Colonic mucosa (tissue), 4 donors: ENCODE data around the gene LAMC2. TPM values are rescaled to one million over a fixed set of nuclear protein-coding genes. Genes with fewer than 3 reads are reported as not detected.

Experiments used
- DNase-seq: peaks from one replicate; pipeline ENCODE4 v3.0.0-alpha.2; 2020
- H3K27ac ChIP-seq: fragments of 200-600 bp; one replicate; pipeline ENCODE4 v1.8.0; 2021
- H3K27me3 ChIP-seq: fragments of 200-600 bp; one replicate; pipeline ENCODE4 v1.8.0; 2021
- H3K36me3 ChIP-seq: fragments of 200-600 bp; one replicate; pipeline ENCODE4 v1.8.0; 2021
- H3K4me1 ChIP-seq: fragments of 200-600 bp; one replicate; pipeline ENCODE4 v1.8.0; 2021; ENCODE audit warnings: mild to moderate bottlenecking
- H3K4me3 ChIP-seq: fragments of 200-600 bp; one replicate; pipeline ENCODE4 v1.8.0; 2021
- H3K9ac ChIP-seq, 2 donors: one replicate each; pipeline ENCODE4 v1.7.0; 2013; ENCODE audit warnings: control low read depth in 2 of 2, low read depth in 2 of 2, low read length in 2 of 2
- H3K9me3 ChIP-seq: fragments of 200-600 bp; one replicate; pipeline ENCODE4 v1.8.0; 2021
- CTCF ChIP-seq: fragments of 200-600 bp; IDR thresholded peaks from one replicate; pipeline ENCODE4 v1.8.0; 2022; ENCODE audit warnings: antibody characterized with exemption, mild to moderate bottlenecking
- intact Hi-C: fragments of 100-400 bp; cut with DNase I; formaldehyde crosslinking; loops from one replicate; pipeline ENCODE4 v1.14.1; 2022
- total RNA-seq, 2 donors: library from RNA; stranded (reverse); fragmentation: NEBNext Ultra II Directional in 1 of 2; extraction: Animal tissue kit (Norgen Biotek cat#: 25700) in 1 of 2; gene quantifications; one replicate each; pipeline ENCODE4 v1.2.1, GENCODE V29; 2021
- donor health status: healthy.
- donor health status: DM: no; HTN: no; CAD: no.
- donor health status: DM: no; HTN: no; CAD: no.

The LAMC2 gene
- total RNA-seq, 2 donors from 2014 or later: 25.3 to 27.7 TPM

GRCh38 chr1:183142171-183142570, 43.9 kb upstream of the LAMC2 start:
- intact Hi-C loops: no loop called here
- H3K27me3 ChIP-seq: no peaks in the 10 kb centered on the region
- TF ChIP-seq CTCF: no peak
- H3K36me3 ChIP-seq: no peaks in the 10 kb centered on the region
- no peak for DNase-seq
- H3K9ac ChIP-seq: no peak overlapping the region
- H3K4me3 ChIP-seq: no peak overlapping the region
- no peaks in the 10 kb centered on the region for H3K9me3 ChIP-seq
- H3K27ac ChIP-seq: no peak overlapping the region
- H3K4me1 ChIP-seq: peaks cover 5% of the 10 kb centered on the region

GRCh38 chr1:183143576-183144315, 42.3 kb upstream of the LAMC2 start:
- H3K9ac ChIP-seq: no peak overlapping the region
- no peak for DNase-seq
- peaks cover 5% of the 10 kb centered on the region for H3K4me1 ChIP-seq
- no peak for TF ChIP-seq CTCF
- H3K27me3 ChIP-seq: no peaks in the 10 kb centered on the region
- no peaks in the 10 kb centered on the region for H3K9me3 ChIP-seq
- H3K36me3 ChIP-seq: no peaks in the 10 kb centered on the region
- no peak overlapping the region for H3K4me3 ChIP-seq
- intact Hi-C loops: no loop called here
- no peak overlapping the region for H3K27ac ChIP-seq

DNA sequence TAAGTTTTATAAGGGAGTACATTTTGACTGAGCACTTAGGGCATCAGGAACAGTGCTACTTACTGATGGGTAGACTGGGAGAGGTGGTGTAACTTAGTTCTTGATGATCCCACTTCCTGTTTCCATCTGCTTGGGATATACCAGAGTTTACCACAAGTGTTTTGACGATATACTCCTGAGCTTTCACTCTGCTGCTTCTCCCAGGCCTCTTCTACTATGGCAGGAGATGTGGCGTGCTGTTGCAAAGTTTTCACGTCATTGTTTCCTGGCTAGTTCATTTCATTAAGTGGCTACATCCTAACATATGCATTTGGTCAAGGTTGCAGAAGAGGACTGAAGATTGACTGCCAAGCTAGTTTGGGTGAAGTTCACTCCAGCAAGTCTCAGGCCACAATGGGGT, 41.3 kb upstream of the LAMC2 start:
- Histone ChIP-seq H3K4me1 (peaks cover 5% of the 10 kb centered on the region), H3K9me3 (no peaks in the 10 kb centered on the region), H3K9ac (no peak overlapping the region), H3K27ac (no peak overlapping the region), H3K27me3 (no peaks in the 10 kb centered on the region), H3K36me3 (no peaks in the 10 kb centered on the region), H3K4me3 (no peak overlapping the region)
- no peak for DNase-seq
- intact Hi-C loops: no loop called here
- no peak for TF ChIP-seq CTCF

DNA sequence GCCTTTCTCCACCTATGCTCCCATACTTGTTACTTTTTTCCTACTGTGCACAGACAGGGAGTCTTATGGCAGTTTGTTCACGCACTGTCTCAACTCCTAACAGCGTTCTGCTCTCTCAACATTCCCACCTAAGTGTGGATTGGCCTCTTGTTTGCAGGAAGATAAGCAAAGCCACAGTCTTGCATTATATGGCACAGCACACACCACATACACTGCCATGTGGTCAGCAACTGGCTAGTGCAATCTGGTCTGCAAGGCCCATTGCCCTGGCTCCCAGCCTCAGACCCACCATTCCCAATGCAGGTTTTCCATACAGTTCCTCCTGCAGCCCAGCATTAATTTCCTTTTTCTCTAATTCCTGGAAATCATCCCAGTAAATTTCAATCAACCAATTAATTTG, 38.3 kb upstream of the LAMC2 start:
- intact Hi-C loops: no loop called here

GRCh38 chr1:183148599-183148998, 37.5 kb upstream of the LAMC2 start:
- no peak for DNase-seq
- no peak overlapping the region for H3K9ac ChIP-seq
- H3K27me3 ChIP-seq: no peaks in the 10 kb centered on the region
- H3K9me3 ChIP-seq: no peaks in the 10 kb centered on the region
- H3K4me3 ChIP-seq: no peak overlapping the region
- intact Hi-C loops: no loop called here
- no peak for TF ChIP-seq CTCF
- H3K27ac ChIP-seq: no peak overlapping the region
- H3K36me3 ChIP-seq: no peaks in the 10 kb centered on the region
- no peaks in the 10 kb centered on the region for H3K4me1 ChIP-seq

More for the DNA sequence above, 38.3 kb upstream of the LAMC2 start:
- DNase-seq: no peak
- Histone ChIP-seq H3K9me3 (no peaks in the 10 kb centered on the region), H3K27ac (no peak overlapping the region), H3K4me1 (no peaks in the 10 kb centered on the region), H3K9ac (no peak overlapping the region), H3K36me3 (no peaks in the 10 kb centered on the region), H3K27me3 (no peaks in the 10 kb centered on the region), H3K4me3 (no peak overlapping the region)
- TF ChIP-seq CTCF: no peak
